Lung (tissue), 12 donors: ENCODE data around the gene HMX2. TPM values are rescaled to one million over a fixed set of nuclear protein-coding genes. Genes with fewer than 3 reads are reported as not detected.

Experiments
- ATAC-seq: fragments of 200-7000 bp; cut with Tn5 transposase; one replicate; pipeline ENCODE4 v1.9.1; 2020; ENCODE audit warnings: moderate number of reproducible peaks; ENCODE audit not compliant: insufficient read depth, low FRiP score
- DNase-seq, 3 donors: peaks; one replicate each; pipeline ENCODE4 v3.0.0-alpha.2; 2013 to 2017
- H3K27ac ChIP-seq, 2 donors: one replicate each; pipeline ENCODE4 v1.5.1; 2013; ENCODE audit warnings: mild to moderate bottlenecking in 2 of 2, moderate library complexity in 2 of 2, control low read depth in 1 of 2, inconsistent platforms in 1 of 2, low read depth in 1 of 2, low read length in 1 of 2
- H3K27me3 ChIP-seq, 3 donors: one replicate each; pipeline ENCODE4 v1.5.1; 2013; ENCODE audit warnings: low read length in 2 of 3; ENCODE audit not compliant: control insufficient read depth in 3 of 3, insufficient read depth in 3 of 3
- H3K36me3 ChIP-seq, 4 donors: one replicate each; pipeline ENCODE4 v1.5.1; 2013; ENCODE audit warnings: low read length in 4 of 4, mild to moderate bottlenecking in 1 of 4, moderate library complexity in 1 of 4; ENCODE audit not compliant: control insufficient read depth in 4 of 4, insufficient read depth in 4 of 4
- H3K4me1 ChIP-seq, 5 donors: one replicate each; pipeline ENCODE4 v1.5.1; 2013; ENCODE audit warnings: low read length in 5 of 5, mild to moderate bottlenecking in 2 of 5, moderate library complexity in 1 of 5; ENCODE audit not compliant: control insufficient read depth in 5 of 5, insufficient read depth in 5 of 5
- H3K4me3 ChIP-seq: one replicate; pipeline ENCODE4 v1.5.1; 2013; ENCODE audit warnings: mild to moderate bottlenecking, control low read depth, moderate library complexity
- H3K9ac ChIP-seq, 2 donors: one replicate each; pipeline ENCODE4 v1.5.1; 2013; ENCODE audit warnings: low read length in 2 of 2, control low read depth in 1 of 2; ENCODE audit not compliant: insufficient read depth in 1 of 2
- H3K9me3 ChIP-seq, 4 donors: one replicate each; pipeline ENCODE4 v1.5.1; 2013; ENCODE audit warnings: low read length in 3 of 4, mild to moderate bottlenecking in 1 of 4, moderate library complexity in 1 of 4; ENCODE audit not compliant: control insufficient read depth in 4 of 4, insufficient read depth in 3 of 4
- CTCF ChIP-seq: IDR thresholded peaks from 2 replicates; pipeline ENCODE4 v1.5.1; 2012; ENCODE audit warnings: mild to moderate bottlenecking; ENCODE audit errors: control extremely low read depth, extremely low read depth
- WGBS, 2 donors: extraction: QIAGEN DNeasy Blood & Tissue Kit; methylation state at CpG; one replicate each; pipeline ENCODE4 v1.1.7; 2013; 5-methylcytosine and 5-hydroxymethylcytosine counted together
- polyA plus RNA-seq, 2 donors: library from polyadenylated mRNA; stranded (reverse); fragments of 200-250 nt; gene quantifications; one replicate each; pipeline ENCODE4 v1.2.1, GENCODE V29; 2013
- total RNA-seq, 2 donors: library from RNA; depleted of rRNA in 1 of 2; stranded (reverse); fragments of >200 nt in 1 of 2; gene quantifications; one replicate each; pipeline ENCODE4 v1.2.1, GENCODE V29; 2014 to 2021
- donor health status: control.
- donor health status: control.
- donor health status: Bipolar disorder and iron deficiency.
- donor health status: healthy.
- donor health status: DM: yes; HTN: yes; CAD: no.

The HMX2 gene
- total and polyA plus RNA-seq, 4 donors = not detected

- Histone ChIP-seq H3K27me3 (peaks cover 6 to 41% (median 37%) of the 10 kb centered on the region in 3 donors), H3K9ac (peak within 1 kb of the TSS; percentile 34 to 84), H3K4me1 (peaks cover 8 to 31% (median 14%) of the 10 kb centered on the region in 5 donors), H3K9me3 (no peaks in the 10 kb centered on the region), H3K4me3 (peak within 1 kb of the TSS; percentile 91), H3K36me3 (peaks cover 3 to 27% (median 17%) of the 10 kb centered on the region in 4 donors), H3K27ac (peak within 1 kb of the TSS; percentile 84 to 92)
- ATAC-seq (peak; percentile 99), DNase-seq (peak; percentile 99 to 100 (median 100))
- no peak for TF ChIP-seq CTCF
- WGBS, 2 donors = 0 to 1% methylated on average over 48 to 50 of the region's 50 CpGs
These were observed 6.3 kb downstream of the HMX2 start, which contains the start of gene BUB3 for GRCh38 chr10:123154092-123154710. Gene BUB3 (plus strand): TSS chr10:123154402. CDS start chr10:123154918, 516 bp downstream.

- WGBS, 2 donors = 5 to 10% methylated on average over 44 to 49 of the region's 49 CpGs
- Histone ChIP-seq H3K4me3 (peak overlapping the region; percentile 91), H3K9me3 (no peaks in the 10 kb centered on the region), H3K27me3 (peaks cover 0 to 36% (median 36%) of the 10 kb centered on the region in 3 donors), H3K27ac (peak overlapping the region; percentile 84 to 92), H3K9ac (peak overlapping the region; percentile 34 to 81), H3K36me3 (peaks cover 3 to 27% (median 17%) of the 10 kb centered on the region in 4 donors), H3K4me1 (peaks cover 7 to 29% (median 11%) of the 10 kb centered on the region in 5 donors)
- DNase-seq (peak; percentile 62 to 66 (median 65)), ATAC-seq (peak; percentile 38)
- no peak for TF ChIP-seq CTCF
These were observed 7.0 kb downstream of the HMX2 start for GRCh38 chr10:123154711-123155505.

GRCh38 chr10:123156078-123156477 lies 8.1 kb downstream of the HMX2 start:
- H3K4me1 ChIP-seq = peaks cover 0 to 21% (median 8%) of the 10 kb centered on the region in 5 donors
- TF ChIP-seq CTCF = no peak
- no peaks in the 10 kb centered on the region for H3K9me3 ChIP-seq
- WGBS, 2 donors = 86 to 93% methylated on average over 2 of the region's 2 CpGs
- H3K9ac ChIP-seq = no peak overlapping the region
- ATAC-seq = no peak
- peaks cover 3 to 27% (median 20%) of the 10 kb centered on the region in 4 donors for H3K36me3 ChIP-seq
- no peak overlapping the region for H3K27ac ChIP-seq
- no peak for DNase-seq
- H3K4me3 ChIP-seq = no peak overlapping the region
- peaks cover 0 to 25% (median 24%) of the 10 kb centered on the region in 3 donors for H3K27me3 ChIP-seq
